ENCODE data around the gene NF1. TPM values are rescaled to one million over a fixed set of nuclear protein-coding genes. Genes with fewer than 3 reads are reported as not detected.
"Not testable (repeated sequence)": the region's sequence is repeated elsewhere in the genome, so short reads cannot be mapped to it uniquely, and the experiment has no call there.

NF1 gene
- total RNA-seq, 1 donor from 2014 or later: 82.5 TPM

- Mint-ChIP-seq H3K9me3 (ENCODE audit: low read depth) (no peaks in the 10 kb centered on the region), H3K36me3 (ENCODE audit: insufficient read depth) (peaks cover 10% of the 10 kb centered on the region), H3K4me1 (ENCODE audit: low read depth) (no peaks in the 10 kb centered on the region), H3K27ac (peak overlapping the region; percentile 1), H3K27me3 (no peaks in the 10 kb centered on the region), H3K4me3 (ENCODE audit: low read depth) (no peak overlapping the region)
- no peak for TF ChIP-seq CTCF (IDR thresholded peaks at IDR 0.05; ENCODE audit: unreplicated experiment)
- DNase-seq (ENCODE audit: low spot score, unreplicated experiment): no peak
Measured at GRCh38 chr17:31323551-31323950, 228.8 kb downstream of the NF1 start.

- Mint-ChIP-seq H3K4me1 (ENCODE audit: low read depth) (no peaks in the 10 kb centered on the region), H3K27ac (peak overlapping the region; percentile 56), H3K36me3 (ENCODE audit: insufficient read depth) (peaks cover 13% of the 10 kb centered on the region), H3K4me3 (ENCODE audit: low read depth) (no peak overlapping the region), H3K27me3 (no peaks in the 10 kb centered on the region), H3K9me3 (ENCODE audit: low read depth) (no peaks in the 10 kb centered on the region)
- no peak for TF ChIP-seq CTCF (IDR thresholded peaks at IDR 0.05; ENCODE audit: unreplicated experiment)
- no peak for DNase-seq (ENCODE audit: low spot score, unreplicated experiment)
Measured at GRCh38 chr17:31327534-31328159, 232.9 kb downstream of the NF1 start.

GRCh38 chr17:31328160-31328535, 233.4 kb downstream of the NF1 start:
- H3K4me1 Mint-ChIP-seq (ENCODE audit: low read depth): no peaks in the 10 kb centered on the region
- no peak overlapping the region for H3K4me3 Mint-ChIP-seq (ENCODE audit: low read depth)
- no peak for DNase-seq (ENCODE audit: low spot score, unreplicated experiment)
- H3K9me3 Mint-ChIP-seq (ENCODE audit: low read depth): no peaks in the 10 kb centered on the region
- TF ChIP-seq CTCF (IDR thresholded peaks at IDR 0.05; ENCODE audit: unreplicated experiment): no peak
- no peaks in the 10 kb centered on the region for H3K27me3 Mint-ChIP-seq
- peaks cover 11% of the 10 kb centered on the region for H3K36me3 Mint-ChIP-seq (ENCODE audit: insufficient read depth)
- H3K27ac Mint-ChIP-seq: peak overlapping the region; percentile 56

- no peaks in the 10 kb centered on the region for H3K4me1 Mint-ChIP-seq (ENCODE audit: low read depth)
- H3K9me3 Mint-ChIP-seq (ENCODE audit: low read depth): no peaks in the 10 kb centered on the region
- H3K27me3 Mint-ChIP-seq: no peaks in the 10 kb centered on the region
- DNase-seq (ENCODE audit: low spot score, unreplicated experiment): no peak
- no peak for TF ChIP-seq CTCF (IDR thresholded peaks at IDR 0.05; ENCODE audit: unreplicated experiment)
- H3K36me3 Mint-ChIP-seq (ENCODE audit: insufficient read depth): peaks cover 13% of the 10 kb centered on the region
- H3K27ac Mint-ChIP-seq: no peak overlapping the region
- H3K4me3 Mint-ChIP-seq (ENCODE audit: low read depth): no peak overlapping the region
Measured at GRCh38 chr17:31329221-31329620, 234.4 kb downstream of the NF1 start.

GRCh38 chr17:31339906-31340661, 245.3 kb downstream of the NF1 start:
- DNase-seq (ENCODE audit: low spot score, unreplicated experiment): no peak
- peaks cover 5% of the 10 kb centered on the region for H3K4me1 Mint-ChIP-seq (ENCODE audit: low read depth)
- no peaks in the 10 kb centered on the region for H3K27me3 Mint-ChIP-seq
- no peaks in the 10 kb centered on the region for H3K9me3 Mint-ChIP-seq (ENCODE audit: low read depth)
- H3K4me3 Mint-ChIP-seq (ENCODE audit: low read depth): no peak overlapping the region
- peaks cover 14% of the 10 kb centered on the region for H3K36me3 Mint-ChIP-seq (ENCODE audit: insufficient read depth)
- TF ChIP-seq CTCF (IDR thresholded peaks at IDR 0.05; ENCODE audit: unreplicated experiment): no peak
- peak overlapping the region; percentile 12 for H3K27ac Mint-ChIP-seq

- not testable (repeated sequence) for DNase-seq (ENCODE audit: low spot score, unreplicated experiment); H3K27me3 Mint-ChIP-seq; H3K27ac Mint-ChIP-seq; H3K4me3 Mint-ChIP-seq (ENCODE audit: low read depth); H3K9me3 Mint-ChIP-seq (ENCODE audit: low read depth); H3K4me1 Mint-ChIP-seq (ENCODE audit: low read depth)
- H3K36me3 Mint-ChIP-seq (ENCODE audit: insufficient read depth): peaks cover 15% of the 10 kb centered on the region
Measured at GRCh38 chr17:31345191-31345747, 250.5 kb downstream of the NF1 start.

All from progenitor cell of endocrine pancreas (in vitro differentiated cells).